Mesenteric fat pad (tissue), 1 donor: Measurements from ENCODE around the gene SCYL2. TPM values are rescaled to one million over a fixed set of nuclear protein-coding genes. Genes with fewer than 3 reads are reported as not detected.
"Not testable (repeated sequence)": the region's sequence is repeated elsewhere in the genome, so short reads cannot be mapped to it uniquely, and the experiment has no call there.

ENCODE experiments used
- DNase-seq: peaks from one replicate; pipeline ENCODE4 v3.0.0-alpha.2; 2020; ENCODE audit warnings: low spot score
- total RNA-seq: library from RNA; stranded (reverse); fragmentation: NEBNext Ultra II Directional; extraction: Animal tissue kit (Norgen Biotek cat#: 25700); gene quantifications from one replicate; pipeline ENCODE4 v1.2.1, GENCODE V29; 2021
- donor health status: DM: yes; HTN: yes; CAD: no.

The SCYL2 gene
- total RNA-seq, 1 donor from 2014 or later: 40.0 TPM

DNA sequence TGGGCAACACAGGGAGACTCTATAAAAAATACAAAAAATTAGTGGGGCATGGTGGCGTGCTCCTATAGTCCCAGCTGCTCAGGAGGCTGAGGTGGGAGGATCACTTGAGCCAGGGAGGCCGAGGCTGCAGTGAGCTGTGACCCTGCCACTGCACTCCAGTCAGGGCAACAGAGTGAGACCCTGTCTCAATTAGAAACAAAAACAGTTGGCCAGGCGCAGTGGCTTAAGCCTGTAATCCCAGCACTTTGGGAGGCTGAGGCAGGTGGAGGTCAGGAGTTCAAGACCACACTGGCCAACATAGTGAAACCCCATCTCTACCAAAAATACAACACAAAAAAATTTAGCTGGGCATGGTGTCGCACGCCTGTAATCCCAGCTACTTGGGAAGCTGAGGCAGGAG is 1.9 kb upstream of the SCYL2 start:
- DNase-seq: not testable (repeated sequence)

DNA sequence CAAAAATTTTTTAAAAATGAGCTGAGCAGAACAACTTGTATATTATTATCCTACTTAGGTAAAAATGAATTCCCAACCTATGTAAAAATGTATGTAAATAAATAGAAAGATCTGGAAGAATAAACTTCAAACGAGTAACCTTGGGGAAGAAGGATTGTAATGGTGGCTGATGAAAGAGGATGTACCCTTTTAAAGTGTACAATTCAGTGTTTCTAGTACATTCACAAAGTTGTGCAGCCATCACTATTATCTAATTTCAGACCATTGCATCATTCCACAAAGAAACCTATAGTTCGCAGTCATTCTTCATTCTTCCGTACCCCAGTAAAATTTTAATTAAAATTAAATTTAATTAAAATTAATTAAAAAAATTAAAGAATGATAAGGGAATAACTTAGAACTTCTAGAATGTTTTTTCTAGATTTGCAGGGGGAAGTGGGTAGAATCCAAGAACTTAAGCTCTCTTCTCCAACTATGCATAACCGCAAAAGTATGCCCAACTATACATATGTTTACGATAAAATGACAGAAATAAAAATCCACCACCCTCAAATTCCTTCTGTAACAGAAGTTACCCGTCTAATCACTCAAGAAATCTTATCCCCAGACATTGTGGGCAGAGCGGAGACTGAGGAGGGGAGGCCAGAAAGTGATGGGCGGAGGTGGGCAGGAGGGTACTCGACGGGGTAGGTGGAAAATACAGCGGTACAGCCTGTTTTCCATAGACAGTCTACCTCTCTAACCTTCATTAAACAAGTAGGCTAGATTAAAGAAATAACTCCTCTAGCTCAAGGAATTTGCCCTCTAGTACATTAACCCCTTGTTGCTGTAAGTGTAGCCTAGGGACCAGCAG is 1.0 kb upstream of the SCYL2 start:
- DNase-seq: no peak

DNA sequence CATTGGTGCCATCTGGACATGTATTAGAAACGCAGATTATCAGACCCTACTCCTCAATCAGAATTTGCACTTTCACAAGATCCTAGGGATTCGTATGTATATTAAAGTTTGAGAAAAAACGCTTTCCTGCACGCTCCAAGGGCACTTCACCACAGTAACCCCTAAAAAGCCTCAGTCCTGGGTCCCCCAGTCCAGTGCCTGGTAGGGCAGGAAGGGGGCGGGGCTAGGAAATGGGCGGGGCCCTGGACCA is 467 bp upstream of the SCYL2 start:
- no peak for DNase-seq

DNA sequence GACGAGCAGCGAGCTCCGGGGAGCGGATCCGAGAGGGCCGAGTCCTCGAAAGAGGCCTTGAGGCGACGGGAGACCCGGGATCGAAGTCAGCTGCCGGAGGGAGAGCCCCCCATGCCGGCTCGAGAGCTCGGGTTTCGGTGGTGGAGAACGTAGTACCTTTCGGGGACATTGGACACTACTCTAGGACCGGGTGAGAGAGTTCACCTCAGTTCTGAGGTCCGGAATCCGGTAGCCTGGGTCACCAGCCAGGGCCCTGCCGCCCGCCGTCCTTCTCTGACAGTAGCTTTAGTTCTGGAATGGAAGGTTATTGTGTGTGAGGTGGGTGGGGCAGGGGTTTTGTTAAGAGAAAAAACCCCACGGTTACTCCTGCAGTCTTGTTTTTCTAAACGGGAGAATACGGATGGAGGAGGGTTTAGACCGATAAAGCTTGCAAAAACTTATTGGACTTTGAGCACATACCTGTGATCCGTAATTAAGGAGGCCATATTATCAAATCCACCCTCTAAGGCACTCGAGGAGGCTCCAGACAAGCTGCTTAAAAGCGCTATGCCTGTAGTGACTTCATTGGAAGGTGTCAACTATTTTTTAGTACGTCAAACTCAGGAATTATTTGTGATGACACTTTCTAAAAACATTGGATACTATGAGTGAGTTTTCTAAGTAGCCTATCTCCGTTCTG is 765 bp downstream of the SCYL2 start:
- no peak for DNase-seq

DNA sequence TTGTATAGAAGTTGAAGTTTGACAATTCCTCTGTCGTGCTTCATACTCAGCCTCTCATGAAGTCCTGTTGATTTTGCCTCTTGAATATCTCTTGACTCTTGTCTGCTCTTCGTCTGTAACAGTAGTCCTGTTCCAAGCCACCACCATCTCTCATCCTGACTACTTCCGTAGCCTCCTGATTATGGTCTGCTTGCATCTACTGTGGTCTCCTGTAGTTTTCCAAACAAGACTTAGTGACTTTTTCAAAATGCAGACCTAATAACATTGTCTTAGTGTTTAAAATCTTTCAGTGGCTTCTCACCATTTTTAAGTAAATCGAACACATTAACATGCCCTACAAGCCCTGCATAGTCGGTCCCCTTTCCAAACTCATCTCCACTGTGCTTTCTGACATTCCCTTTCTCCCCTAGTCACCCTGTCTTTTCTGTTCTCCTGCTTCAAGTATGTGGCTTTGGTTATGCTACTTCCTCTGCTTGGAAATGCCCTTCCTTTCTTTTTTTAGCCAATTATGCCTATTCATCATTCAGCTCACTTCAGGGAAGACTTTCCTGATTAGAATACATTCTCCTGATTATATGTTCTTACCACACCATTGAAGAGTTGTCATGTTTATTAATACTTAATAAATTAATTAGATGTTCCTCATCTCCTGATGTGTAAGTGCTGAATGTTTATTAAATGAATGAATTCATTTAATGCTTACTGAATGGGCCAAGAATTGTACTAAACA is 2.0 kb downstream of the SCYL2 start:
- DNase-seq: no peak

DNA sequence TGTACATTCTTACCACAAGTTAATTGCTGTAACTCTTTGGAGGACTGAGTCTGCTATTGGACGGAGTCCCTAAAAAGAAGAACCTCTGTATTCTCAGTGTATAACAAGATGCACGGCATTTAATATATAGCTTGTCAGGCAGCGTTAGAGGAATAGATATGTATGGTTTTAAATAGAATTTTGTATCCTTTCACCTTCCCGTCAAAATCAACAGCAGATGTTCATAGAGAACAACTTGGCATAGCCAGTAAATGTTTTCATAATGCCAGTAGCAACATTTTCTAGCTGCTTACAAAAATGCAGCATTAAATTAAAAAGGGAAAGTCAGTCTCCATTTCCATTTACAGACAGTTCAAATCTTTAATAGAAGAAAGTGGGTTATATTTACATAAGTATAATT is 6.8 kb downstream of the SCYL2 start:
- DNase-seq: no peak

DNA sequence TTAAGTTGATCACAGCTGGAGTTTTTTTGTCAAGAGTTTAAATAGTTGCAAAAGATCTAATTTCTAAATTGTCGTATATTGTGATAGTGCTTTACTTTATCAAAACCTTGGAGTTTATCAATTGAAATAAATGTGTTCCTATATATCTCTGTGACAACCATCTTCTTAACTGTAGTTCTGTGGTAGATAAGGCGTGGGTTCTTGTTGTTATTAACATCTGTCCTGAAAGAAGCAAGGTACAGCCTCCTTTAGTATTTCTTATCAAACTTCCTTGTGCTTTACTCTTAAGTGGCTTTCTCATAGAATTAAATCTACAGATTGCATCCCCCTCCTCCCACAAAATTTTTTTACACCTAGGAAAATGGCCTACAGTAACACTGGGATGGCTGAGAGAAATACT is 7.3 kb downstream of the SCYL2 start:
- no peak for DNase-seq

DNA sequence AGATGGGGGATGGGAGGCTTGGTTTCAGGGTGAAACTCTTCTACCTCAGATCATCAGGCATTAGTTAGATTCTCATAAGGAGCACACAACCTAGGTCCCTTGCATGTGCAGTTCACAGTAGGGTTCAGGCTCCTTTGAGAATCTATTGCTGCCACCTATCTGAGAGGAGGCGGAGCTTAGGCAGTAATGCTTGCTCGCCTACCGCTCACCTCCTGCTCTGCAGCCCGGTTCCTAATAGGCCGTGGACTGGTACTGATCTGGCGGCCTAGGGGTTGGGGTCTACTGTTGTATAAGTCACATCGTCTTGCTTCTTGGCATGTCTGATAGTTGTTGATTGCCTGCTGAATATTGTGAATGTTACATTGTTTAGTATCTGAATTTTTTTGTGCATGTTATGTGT is 12.2 kb downstream of the SCYL2 start:
- DNase-seq: no peak

DNA sequence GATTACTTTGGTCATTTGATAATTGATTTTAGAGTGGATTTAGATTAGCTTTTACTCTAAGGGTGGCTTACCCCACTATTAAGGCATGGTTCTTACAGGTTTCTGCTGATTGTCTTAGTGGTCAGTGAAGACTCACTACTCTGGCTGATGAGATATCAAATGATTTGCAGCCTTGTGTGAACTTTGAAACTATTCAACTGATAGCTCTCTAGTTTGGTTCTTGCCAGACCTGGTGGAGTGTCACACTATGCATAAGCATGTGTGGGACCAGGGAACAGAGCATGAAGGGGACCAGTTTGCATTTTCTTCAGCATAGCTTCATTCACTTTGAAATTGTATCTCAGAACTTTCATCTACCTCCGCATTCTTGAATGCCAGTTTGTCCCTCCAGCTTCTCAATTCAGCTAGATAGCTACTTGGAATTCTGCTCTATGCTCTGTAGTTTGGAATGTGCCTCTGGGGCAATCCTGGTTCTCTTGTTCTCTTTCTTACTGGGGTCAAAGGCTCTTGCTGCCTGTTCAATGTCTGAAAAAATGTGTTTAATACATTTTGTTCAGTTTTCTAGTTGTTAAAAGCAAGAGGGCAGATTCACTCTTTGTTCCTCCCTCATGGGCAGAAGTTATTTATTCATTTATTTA is 12.7 kb downstream of the SCYL2 start:
- DNase-seq: no peak

DNA sequence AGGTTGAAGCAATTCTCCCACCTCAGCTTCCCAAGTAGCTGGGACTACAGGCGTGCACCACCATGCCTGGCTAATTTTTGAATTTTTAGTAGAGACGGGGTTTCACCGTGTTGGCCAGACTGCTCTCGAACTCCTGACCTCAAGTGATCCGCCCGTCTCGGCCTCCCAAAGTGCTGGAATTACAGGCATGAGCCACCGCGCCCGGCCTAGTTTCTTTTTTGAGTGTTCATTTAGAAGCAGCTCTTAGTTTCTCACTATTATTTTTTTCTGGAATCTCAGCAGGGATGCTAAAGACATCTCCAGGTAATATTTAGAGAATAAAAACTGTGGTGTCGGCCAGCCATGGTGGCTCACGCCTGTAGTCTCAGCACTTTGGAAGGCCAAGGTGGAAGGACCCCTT is 17.6 kb downstream of the SCYL2 start:
- DNase-seq: not testable (repeated sequence)

DNA sequence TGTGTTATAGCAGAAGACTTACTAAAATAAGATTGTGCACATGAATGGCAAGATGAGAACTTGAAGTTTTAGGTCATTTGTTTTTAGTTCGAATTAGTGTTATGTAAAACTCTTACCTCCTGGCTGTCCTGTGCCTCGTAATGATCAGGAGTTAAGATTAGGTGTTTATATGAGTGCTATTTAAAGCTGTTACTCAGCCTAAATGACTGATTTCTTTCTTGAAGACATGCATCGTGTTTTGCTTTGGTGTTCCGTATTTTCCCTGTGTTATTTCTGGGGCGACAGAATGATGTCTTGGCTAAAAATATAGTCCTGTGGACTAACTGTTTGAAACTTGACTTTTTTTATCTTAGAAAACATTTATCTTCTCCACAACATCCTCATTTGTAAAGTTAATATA is 22.1 kb downstream of the SCYL2 start:
- DNase-seq: no peak

DNA sequence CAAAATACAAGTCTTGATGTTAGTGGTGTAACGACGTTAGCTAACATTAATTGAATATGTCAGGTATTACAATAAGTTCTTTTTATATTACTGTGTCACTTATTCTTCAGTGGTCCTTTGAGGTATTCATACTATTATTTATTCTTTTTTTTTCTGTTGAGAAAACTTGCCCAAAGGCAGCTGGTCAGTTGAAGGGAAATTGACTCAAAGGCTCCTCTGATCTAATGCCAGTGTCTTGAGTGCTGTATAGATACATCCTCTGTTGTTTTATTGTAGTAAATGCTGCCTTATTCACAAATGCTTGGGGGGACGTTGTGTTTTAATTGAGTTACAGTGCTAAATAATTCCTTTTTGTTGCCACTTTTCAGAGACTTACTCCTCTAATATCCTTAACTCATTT is 23.0 kb downstream of the SCYL2 start:
- no peak for DNase-seq

DNA sequence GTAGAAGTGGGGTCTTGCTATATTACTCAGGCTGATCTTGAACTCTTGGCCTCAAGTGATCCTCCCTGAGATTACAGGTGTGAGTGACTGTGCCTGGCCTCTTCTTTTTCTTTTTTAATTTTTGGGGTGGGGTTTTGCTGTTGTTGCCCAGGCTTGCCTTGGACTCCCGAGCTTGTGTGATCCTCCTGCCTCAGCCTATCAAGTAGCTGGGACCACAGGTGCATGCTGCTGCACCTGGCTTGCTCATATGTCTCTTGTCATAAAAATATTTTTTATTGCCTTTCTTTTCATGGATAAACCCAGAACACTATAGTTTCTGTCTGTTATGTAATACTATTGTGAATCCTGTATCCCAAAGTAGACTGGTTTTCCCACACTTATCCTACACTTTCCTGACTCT is 26.0 kb downstream of the SCYL2 start:
- DNase-seq: no peak

DNA sequence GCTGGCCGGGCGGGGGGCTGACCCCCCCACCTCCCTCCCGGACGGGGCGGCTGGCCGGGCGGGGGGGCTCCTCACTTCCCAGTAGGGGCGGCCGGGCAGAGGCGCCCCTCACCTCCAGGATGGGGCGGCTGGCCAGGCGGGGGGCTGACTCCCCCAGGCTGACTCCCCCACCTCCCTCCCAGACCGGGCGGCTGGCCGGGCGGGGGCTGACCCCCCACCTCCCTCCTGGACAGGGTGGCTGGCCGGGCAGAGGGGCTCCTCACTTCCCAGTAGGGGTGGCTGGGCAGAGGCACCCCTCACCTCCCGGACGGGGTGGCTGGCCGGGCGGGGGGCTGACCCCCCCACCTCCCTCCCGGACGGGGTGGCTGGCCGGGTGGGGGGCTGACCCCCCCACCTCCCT is 27.4 kb downstream of the SCYL2 start:
- not testable (repeated sequence) for DNase-seq

DNA sequence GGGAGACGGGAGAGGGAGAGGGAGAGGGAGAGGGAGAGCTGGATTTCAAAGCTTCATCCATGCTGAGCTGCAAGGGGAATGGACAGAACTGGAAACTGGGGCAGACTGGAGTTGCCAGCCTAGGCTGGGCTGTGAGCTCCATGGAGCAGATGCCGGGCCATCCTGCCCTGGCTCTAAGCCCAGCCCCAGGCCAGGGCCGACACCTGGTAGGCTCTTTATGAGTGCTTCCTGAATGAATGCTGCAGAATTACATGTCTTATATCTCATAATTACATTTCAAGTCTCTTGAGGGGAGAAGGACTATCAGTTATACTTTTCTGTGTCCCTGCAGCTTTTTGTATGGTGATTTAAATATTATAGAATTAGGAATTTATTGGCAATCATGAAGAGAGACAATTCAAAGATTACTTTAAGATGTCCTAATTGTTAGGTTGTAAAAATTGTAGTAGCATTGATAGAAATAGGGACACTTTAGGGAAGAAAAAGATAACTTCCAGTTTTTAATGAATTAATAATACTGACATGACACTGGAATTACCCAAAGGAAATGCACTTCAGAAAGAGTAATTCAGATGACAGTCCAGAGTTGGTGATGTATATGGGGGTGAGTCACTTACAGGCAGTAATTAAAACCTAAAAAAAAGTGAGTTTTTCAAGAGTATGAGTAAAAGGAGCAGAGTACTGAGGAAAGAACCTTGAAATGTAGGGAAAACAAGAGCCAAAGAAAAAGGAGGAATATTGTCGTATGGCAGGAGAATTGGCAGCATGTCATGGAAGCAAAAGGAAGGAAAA is 29.0 kb downstream of the SCYL2 start:
- DNase-seq: no peak

DNA sequence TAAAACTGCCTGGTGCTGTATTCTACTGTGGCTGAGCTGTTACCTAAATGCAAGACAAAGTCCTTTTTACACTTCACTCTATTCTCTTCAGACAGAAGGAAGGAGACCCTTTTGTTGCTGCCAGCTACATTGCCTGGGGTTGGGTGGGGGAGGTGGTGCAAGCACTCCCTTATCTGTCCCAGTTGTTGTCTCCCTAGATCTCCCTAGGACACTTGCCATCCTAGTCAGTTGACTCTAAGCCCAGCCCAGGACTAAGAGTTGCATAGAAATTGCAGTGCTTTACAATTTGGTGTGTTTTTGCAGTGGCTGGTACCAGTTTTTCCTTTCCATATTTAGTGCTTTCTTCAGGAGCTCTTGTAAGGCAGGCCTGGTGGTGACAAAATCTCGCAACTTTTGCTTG is 35.1 kb downstream of the SCYL2 start:
- no peak for DNase-seq

DNA sequence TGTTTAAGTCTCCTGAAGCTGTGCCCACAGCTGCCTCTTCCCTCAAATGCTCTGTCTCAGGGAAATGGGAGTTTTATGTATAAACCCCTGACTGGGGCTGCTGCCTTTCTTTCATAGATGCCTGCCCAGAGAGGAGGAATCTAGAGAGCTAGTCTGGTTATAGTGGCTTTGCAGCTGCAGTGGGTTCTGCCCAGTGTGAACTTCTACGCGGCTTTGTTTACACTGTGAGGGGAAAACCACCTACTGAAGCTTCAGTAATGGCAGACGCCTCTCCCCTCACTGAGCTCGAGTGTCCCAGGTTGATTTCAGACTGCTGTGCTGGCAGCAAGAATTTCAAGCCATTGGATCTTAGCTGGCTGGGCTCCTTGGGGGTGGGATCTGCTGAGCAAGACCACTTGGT is 36.9 kb downstream of the SCYL2 start:
- no peak for DNase-seq

DNA sequence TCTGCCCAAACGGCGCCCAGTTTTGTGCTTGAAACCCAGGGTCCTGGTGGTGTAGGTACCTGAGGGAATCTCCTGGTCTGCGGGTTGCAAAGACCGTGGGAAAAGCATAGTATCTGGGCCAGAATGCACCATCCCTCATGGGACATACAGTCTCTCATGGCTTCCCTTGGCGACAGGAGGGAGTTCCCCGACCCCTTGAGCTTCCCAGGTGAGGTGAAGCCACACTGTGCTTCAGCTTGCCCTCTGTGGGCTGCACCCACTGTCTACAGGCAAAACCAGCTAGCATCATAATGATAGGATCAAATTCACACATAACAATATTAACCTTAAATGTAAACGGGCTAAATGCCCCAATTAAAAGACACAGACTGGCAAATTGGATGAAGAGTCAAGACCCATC is 37.4 kb downstream of the SCYL2 start:
- DNase-seq: not testable (repeated sequence)

DNA sequence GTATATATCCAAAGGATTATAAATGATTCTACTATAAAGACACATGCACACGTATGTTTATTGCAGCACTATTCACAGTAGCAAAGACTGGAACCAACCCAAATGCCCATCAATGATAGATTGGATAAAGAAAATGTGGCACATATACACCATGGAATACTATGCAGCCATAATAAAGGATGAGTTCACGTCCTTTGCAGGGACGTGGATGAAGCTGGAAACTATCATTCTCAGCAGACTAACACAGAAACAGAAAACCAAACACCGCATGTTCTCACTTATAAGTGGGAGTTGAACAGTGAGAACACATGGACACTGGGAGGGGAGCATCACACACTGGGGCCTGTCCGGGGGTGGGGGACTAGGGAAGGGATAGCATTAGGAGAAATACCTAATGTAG is 41.2 kb downstream of the SCYL2 start:
- DNase-seq: not testable (repeated sequence)

DNA sequence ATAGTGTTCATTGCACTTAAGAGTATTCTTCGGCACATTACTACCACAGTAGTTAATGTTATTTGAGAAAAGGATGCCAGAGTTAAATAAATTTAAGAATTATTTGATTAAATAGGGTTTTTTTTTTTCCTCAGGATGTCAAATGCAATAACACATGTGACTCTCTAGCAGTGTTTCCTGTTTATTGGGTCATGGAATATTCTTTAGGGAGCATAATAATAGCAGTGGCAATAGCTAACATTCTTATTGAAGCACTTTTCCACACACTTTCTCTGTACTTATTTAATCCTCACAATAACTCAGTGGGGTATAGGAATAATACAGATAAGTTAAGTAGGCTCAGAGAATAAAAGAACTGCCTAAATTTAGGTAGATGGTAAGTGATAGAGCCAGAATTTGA is 44.3 kb downstream of the SCYL2 start:
- DNase-seq: no peak

DNA sequence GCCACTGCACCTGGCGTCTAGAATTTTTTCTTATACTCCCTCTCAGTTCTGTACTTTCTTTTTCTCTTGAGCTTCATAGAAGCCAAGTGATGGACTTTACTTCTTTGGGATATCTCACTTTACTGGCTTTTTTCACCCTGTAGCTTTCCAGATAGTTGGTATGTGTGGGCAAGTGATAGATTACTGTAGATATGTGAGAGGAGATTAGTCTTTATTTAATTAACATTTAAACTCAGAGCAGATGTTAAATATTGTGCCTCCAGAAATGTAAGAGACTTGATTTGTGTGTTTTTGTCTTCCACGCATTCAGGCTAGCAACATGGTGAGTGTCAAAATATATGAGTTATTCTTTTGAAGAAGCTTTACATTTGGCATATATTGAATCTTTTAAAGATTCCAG is 50.4 kb downstream of the SCYL2 start:
- no peak for DNase-seq
